ENCODE results near the gene TSPAN14.
"Not testable (repeated sequence)": the region's sequence is repeated elsewhere in the genome, so short reads cannot be mapped to it uniquely, and the experiment has no call there.

Gene TSPAN14

DNA sequence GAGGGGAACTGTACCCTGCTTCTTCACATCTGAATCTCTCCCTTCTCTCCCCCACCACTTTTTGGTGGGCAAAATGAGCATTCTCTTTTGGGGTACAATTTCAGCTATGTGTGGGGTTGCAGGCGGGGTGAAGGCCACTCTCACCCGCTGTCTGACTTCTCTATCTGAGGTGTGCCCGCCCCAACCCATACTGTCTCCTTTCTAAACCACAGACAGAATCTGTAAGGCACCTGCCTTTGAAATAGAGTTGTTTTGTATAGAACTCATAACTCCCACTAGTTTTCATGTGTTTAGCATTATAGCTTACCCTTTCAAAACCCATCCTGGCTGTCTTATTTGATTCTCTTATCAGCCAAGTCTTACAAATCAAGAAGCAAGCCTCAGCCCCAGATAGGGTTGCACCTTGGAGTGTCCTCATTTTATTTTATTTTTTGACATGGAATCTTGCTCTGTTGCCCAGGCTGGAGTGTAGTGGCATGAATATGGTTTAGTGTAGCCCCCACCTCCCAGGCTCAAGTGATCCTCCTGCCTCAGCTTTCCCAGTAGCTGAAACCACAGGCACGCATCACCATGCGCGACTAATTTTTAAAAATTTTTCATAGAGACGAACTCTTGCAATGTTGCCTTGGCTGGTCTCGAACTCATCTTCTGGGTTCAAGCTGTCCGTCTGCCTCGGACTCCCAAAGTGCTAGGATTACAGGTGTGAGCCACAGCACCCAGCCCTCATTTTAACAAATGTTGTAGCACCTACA is 11.9 kb downstream of the TSPAN14 start:
- DNase-seq (ENCODE audit: low read depth, low spot score) = no peak
- H3K27ac ChIP-seq = peak overlapping the region; percentile 99

DNA sequence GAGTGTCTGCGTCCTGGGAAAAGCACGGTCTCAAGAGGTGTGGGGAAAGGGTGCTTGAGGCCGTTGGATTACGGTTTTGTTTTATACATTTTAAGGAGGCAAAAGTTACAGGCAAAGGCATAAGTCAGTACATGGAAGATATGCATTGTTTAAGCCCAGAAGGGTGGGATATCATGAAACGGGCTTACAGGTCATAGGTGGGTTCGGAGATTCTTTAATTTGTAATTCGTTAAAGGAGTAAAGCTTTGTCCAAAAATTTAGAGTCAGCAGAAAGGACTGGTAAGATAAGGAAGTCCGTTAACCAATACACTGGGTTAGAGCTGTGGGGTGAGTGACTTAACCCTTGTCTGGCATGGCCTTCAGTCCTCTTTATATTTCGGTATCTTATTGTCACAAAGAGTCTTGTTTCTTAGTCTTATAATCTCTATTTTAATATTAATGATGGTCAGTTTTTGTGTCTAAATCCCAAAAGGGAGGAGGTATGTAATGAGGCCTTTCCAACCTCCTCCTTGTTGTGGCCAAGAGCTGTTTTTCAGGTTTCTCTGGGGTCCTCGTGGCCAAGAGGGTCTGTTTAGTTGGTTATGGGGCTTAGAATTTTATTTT is 12.7 kb downstream of the TSPAN14 start:
- no peak for DNase-seq (ENCODE audit: low read depth, low spot score)
- H3K27ac ChIP-seq = peak overlapping the region; percentile 99

DNA sequence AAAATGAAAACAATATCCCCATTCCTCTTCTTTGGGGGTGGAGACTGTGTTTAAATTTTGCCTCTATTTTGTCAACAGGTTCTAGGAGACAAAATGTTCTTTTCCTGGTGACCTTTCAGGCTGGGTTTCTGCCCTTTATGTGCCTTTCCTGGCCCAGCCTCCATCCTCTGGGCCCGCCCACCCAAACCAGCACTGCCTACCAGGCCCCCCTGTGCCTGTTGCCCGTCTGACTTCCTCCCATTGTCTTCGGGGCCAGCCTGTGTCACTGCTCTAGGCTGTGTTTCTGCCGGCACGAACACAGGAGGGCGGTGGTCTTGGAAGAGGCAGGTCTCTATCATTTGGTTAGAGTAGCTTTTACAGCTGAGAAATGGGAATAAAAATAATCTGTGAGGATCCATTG is 13.9 kb downstream of the TSPAN14 start:
- peak overlapping the region; percentile 99 for H3K27ac ChIP-seq
- no peak for DNase-seq (ENCODE audit: low read depth, low spot score)

DNA sequence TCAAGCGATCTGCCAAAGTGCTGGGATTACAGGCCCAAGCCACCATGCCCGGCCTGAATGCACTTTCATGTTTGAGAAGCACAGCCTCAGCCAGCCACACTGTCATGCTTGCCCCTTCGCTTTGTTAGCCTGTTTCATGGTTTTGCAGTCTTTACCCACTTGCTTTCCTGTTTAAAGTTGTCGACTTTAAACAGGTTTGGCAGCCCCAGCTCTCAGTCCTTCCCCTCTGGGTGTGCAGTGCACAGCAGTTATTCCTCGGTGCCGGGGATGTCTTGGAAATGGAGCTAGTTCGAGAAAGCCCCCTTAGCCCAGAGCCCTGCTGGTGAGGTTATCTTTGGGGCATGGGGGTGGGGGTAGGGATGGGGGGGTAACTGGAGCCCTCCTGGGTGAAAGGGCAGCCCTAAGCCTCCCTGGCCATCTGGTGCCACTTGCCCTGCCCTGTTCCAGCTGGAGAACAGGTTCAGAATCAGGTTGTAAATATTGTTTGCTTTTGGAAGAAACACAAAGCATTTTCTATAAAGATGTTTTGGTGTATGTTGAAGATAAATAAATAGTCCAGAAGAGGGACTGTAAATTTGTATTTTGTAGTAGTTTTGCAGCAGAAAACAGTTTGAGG is 14.8 kb downstream of the TSPAN14 start:
- DNase-seq (ENCODE audit: low read depth, low spot score) = no peak
- peak overlapping the region; percentile 99 for H3K27ac ChIP-seq

DNA sequence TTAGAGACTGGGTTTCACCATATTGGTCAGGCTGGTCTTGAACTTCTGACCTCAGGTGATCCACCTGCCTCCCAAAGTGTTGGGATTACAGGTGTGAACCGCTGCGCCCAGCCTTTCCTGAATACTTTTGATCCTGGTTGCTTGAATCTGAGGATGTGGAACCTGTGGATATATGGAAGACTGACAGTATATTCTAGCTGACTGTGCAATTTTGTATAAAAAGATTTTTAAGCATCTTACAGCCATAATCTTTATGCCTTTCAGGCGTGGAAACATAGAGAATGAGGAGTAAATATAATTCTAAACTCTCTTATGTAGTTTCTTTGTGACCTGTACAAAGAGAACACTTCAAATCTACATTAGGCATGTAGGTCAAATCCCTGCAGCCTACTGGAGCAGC is 16.2 kb downstream of the TSPAN14 start:
- peak overlapping the region; percentile 99 for H3K27ac ChIP-seq
- DNase-seq (ENCODE audit: low read depth, low spot score) = no peak

DNA sequence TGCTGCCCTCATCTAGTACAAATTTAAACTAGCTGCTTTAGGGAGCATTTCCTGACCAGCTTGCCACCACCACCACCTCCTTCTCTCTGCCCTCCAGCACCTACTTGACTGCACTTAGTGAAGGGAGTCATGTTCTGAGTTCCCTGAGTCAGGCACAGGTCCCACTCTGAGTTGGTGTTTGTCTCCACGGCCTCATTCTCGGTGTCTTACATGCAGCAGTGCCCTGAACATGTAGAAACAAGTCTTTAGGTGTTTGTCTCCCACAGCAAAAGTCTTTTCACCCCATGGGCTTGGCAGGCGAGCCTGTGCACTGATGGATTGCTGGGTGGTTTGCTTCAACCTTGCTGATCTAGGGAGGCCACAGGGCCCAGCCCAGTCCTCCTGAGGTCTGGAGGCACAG is 16.9 kb downstream of the TSPAN14 start:
- peak; percentile 92 for DNase-seq (ENCODE audit: low read depth, low spot score)
- peak overlapping the region; percentile 99 for H3K27ac ChIP-seq

DNA sequence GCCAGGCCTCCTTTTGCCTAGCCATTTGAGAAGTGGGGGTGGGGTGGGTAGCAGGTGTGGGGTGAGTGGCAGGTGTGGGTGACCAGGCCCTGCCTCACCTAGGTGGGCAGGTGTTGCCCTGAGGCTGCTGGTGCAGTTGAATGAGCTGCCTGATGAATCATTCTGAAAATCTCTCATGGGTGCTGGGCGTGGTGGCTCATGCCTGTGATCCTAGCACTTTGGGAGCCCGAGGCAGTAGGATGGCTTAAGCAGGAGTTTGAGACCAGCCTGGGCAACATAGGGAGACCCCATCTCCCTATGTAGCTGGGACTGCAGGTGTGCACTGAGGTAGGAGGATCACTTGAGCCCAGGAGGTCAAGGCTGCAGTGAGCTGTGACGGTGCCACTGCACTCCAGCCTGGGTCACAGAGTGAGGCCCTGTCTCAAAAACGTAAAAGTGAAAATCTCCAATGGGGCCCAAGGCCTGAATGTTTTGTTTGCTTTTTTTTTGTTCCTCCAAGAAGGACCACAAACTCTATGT is 17.7 kb downstream of the TSPAN14 start:
- DNase-seq (ENCODE audit: low read depth, low spot score) = peak; percentile 95
- peak overlapping the region; percentile 99 for H3K27ac ChIP-seq

DNA sequence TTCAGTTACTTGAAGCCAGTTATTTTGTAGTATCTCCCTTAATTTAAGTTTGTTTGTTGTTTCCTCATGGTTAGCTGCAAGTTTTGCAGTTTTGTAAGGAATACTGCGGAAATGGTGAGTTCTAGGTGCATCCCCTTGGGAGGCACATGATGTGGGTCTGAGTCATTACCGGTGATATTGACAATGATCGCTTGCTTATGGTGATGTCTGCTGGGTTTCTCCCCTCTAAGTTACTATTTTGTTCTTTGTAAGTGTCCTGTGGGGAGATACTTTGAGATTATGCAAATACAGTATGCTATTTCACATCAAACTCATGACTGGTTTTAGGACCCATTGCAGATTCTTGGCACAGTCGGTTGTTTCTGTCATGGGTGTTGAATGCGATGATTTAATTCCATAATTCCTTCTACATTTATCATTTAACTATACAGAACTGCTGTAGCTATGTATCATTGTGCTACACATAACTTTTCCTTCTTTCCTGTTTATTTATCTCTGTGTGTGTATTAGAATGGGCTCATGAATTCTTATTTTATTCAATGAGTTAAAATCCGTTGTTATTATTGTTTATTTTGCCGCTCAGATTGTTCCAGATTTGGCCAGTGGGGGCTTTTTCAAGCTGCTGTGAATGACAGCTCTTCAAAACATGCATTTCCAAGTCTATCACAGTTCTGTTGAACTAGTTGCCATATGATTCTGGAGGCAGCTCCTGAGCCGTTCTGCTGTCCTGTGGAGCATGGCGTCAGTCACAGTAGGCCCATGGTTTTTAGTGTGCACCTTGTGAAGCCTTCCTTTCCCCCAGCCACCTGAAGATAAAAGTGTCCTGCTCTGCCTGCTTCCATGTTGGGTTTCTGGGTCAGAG is 18.4 kb downstream of the TSPAN14 start:
- DNase-seq (ENCODE audit: low read depth, low spot score) = peak; percentile 91
- peak overlapping the region; percentile 99 for H3K27ac ChIP-seq

DNA sequence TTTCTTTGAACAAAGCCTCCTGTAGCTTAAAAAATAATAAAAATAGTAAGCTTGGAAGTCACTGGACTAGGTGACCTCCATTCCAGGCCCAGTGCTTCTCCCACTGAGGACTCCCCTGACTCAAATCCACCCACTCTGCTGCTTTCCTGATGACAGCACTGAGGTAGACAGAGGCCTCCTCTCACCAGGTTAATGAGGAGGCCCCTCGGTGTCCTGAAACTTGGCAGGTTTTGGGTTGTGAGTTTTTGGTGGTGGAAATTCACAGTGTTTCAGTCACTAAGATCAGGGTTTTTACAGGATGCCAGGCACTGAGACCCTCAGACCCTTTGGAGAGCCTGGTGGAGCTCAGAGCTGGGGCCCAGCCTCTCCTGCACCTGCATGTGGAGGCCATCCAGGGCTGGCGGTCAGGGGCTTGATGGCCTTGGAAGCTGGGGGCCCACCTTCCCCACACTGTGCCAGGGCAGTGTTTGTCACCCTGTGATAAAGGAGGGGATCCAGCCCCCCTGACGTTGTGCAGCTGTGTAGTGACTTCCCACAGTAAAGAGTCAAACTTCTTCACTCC is 19.1 kb downstream of the TSPAN14 start:
- DNase-seq (ENCODE audit: low read depth, low spot score) = no peak
- peak overlapping the region; percentile 99 for H3K27ac ChIP-seq

DNA sequence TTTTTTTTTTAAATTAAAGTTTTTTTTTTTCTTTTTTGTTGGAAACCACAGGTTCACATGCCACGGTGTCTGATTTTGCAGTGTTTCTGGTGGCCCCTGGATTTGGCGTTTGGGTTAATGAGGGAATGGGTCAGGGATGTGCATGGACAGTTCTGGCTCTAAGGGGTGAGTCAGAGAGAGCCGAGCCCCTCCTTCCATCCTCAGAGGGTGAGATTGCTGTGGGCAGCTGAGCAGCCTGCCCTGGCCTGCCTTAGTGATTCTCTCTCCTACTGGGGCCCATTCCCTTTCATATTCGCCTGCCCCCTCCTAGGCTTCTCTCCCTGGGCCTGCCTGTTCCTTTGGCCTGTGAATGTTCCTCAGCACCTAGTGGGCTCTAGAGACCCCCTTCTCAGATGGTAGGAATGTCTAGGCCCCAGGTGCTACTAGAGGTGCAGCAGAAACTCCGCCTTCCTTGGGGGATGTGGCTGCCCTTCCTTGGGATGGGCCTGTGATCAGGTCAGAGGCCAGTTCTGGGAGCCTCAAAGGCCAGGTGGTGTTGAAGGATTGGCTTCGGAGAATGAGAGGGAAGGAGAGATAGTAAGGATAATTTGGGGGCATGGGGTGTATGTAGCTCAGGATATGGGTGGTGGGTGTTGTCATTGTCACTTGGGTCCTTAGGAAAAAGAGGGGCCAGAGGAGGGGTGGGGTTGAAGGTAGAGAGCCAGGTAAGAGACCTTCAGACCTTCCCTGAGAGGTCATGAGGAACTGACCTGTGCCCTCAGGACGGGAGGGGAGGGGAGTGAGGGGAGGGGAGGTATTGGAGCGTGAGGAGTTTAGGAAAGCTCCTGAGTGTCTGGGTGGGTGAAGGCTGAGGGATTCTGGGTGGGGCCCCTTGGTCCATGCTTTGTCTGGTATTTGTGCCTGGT is 19.8 kb downstream of the TSPAN14 start:
- H3K27ac ChIP-seq = peak overlapping the region; percentile 99
- DNase-seq (ENCODE audit: low read depth, low spot score) = no peak

DNA sequence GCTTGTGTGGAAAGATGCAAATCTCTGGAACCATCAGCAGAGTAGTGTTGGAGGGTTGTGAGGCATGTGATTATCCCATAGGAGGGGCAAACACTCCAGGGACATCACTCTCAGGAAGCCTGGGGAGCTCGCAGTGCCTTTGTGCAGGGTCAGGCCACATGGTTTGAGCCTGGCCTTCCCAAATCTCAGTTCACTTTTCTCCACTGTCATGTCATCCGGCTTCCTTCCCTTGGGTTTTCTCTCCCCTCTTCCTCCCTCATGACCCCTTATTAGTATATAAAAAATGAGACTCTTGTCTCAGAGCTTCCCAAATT is 20.4 kb downstream of the TSPAN14 start:
- H3K27ac ChIP-seq = peak overlapping the region; percentile 99
- no peak for DNase-seq (ENCODE audit: low read depth, low spot score)

DNA sequence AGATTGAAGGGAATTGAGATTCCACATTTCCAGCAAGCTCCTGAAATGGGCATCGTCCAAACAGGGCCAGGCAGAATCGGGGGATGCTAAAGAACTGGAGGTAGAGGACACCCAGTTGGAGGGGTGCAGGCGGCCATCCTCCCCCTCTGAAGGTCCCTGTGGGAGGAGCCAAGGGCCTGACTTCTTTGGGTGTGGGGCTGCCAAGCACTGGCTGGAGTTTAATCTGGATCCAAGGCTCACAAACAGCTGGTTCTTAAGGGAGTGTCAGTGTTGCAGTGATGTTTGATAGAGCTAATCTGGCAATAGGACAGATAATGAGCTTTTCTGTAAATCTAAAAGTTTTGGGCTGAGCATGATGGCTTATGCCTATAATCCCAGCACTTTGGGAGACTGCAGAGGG is 20.8 kb downstream of the TSPAN14 start:
- DNase-seq (ENCODE audit: low read depth, low spot score) = no peak
- H3K27ac ChIP-seq = peak overlapping the region; percentile 99

DNA sequence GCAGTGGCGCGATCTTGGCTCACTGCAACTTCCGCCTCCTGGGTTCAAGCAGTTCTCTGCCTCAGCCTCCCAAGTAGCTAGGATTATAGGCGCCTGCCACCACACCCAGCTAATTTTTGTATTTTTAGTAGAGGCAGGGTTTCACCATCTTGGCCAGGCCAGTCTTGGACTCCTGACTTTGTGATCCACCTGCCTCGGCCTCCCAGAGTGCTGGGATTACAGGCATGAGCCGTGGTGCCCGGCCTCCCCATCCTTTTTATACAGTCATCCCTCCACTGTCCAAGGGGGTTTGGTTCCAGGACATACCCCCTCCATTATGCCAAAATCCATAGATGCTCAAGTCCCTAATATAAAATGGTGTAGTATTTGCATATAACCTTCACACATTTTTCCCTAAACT is 21.5 kb downstream of the TSPAN14 start:
- peak overlapping the region; percentile 99 for H3K27ac ChIP-seq
- not testable (repeated sequence) for DNase-seq (ENCODE audit: low read depth, low spot score)

DNA sequence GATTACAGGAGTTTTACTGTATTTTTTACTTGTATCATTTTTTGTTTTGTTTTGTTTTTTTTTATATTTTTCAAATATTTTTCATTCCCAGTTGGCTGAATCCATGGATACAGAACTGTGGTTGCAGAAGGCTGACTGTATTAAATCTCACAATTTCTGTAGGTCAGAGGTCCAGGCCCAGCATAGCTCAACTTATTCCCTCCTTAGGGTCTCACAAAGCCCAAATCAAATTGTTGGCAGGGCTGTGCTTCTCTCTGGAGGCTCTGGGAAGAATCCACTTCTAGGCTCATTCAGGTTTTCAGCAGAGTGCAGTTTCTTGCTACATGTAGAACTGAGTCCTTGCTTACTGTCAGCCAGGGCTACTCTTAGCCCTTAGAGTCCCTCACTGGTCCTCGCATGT is 22.6 kb downstream of the TSPAN14 start:
- peak overlapping the region; percentile 99 for H3K27ac ChIP-seq
- no peak for DNase-seq (ENCODE audit: low read depth, low spot score)

DNA sequence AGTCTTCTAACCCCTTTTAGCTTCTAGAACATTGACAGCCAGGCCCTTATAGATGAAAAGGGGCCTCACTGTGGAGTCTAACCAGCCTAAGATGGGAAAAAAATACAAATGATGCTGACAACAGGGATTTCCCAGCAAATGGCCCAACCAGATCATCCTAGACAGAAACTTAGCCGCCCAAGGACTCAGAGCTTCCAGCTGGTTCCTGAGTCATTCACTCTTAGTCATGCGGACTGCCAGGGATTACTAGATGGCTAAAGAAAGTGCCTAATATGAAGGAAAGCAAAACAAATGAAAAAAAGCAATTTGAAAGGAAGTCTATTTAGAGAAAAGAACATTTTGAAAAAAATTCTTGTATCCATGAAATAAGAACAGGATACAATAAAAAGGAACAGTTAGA is 23.7 kb downstream of the TSPAN14 start:
- H3K27ac ChIP-seq = peak overlapping the region; percentile 99

DNA sequence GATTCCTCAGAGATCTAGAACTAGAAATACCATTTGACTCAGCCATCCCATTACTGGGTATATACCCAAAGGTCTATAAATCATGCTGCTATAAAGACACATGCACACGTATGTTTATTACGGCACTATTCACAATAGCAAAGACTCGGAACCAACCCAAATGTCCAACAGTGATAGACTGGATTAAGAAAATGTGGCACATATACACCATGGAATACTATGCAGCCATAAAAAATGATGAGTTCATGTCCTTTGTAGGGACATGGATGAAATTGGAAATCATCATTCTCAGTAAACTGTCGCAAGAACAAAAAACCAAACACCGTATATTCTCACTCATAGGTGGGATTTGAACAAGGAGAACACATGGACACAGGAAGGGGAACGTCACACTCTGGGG is 26.3 kb downstream of the TSPAN14 start:
- not testable (repeated sequence) for DNase-seq (ENCODE audit: low read depth, low spot score); H3K27ac ChIP-seq

More for the DNA sequence above, 23.7 kb downstream of the TSPAN14 start:
- peak; percentile 88 for DNase-seq (ENCODE audit: low read depth, low spot score)

DNA sequence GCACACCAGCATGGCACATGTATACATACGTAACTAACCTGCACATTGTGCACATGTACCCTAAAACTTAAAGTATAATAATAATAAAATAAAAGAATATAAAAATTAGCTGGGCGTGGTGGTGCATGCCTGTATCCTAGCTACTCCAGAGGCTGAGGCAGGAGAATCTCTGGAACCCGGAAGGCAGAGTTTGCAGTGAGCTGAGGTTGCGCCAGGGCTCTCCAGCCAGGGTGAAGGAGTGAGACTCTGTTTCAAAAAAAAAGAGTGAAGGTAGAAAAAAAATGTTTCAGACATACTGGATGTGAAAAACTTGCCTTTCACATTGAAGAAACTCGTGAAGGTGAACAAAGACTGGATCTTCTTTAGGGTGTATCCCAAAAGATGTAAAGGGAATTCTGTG is 26.7 kb downstream of the TSPAN14 start:
- no peak overlapping the region for H3K27ac ChIP-seq
- no peak for DNase-seq (ENCODE audit: low read depth, low spot score)

DNA sequence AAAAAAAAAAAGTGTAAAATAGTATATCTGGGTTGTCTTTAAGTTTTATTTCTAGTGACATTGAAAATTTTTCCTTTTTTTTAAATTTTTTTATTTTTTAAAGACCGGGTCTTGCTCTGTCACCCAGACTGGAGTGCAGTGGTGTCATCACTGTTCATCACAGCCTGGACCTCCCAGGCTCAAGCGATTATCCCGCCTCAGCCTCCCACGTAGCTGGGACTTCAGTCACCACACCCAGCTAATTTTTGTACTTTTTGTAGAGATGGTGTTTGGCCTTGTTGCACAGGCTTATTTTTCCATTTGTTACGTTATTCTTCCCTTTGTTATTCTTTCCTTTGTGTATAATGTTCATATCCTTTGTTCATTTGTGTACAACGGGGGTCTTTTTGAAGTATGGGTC is 30.1 kb downstream of the TSPAN14 start:
- H3K27ac ChIP-seq = peak overlapping the region; percentile 37
- no peak for DNase-seq (ENCODE audit: low read depth, low spot score)

DNA sequence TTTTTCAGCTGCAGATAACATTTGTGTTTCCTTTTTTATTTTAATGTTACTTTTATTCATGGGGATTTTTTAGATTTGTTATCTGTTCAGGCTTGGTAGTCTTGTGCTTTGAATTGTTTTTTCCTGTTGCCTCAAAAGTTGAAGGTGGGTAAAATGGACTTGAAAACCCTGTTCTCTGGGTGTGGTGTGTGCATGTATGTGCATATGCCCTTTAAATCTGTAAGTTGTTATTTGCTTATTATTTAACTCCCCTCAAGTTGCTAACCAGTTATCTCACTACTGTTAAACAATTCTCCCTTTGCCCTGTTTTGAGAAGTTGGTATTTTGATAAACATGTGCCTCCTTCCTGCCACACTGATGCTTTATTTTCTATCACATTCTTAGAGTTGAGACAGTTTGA is 30.6 kb downstream of the TSPAN14 start:
- H3K27ac ChIP-seq = peak overlapping the region; percentile 37
- DNase-seq (ENCODE audit: low read depth, low spot score) = no peak

Measured in epithelial cell of prostate (primary cell).